DND-41 (cell line): ENCODE measurements around the gene SLC4A9.

Experiments
- ATAC-seq: fragments of 200-7000 bp; cut with Tn5 transposase; 3 replicates; pipeline ENCODE4 v1.9.1; 2021; ENCODE audit warnings: low read depth; ENCODE audit not compliant: insufficient read depth
- DNase-seq: peaks from one replicate; pipeline ENCODE4 v3.0.0-alpha.2; 2020
- H2AFZ ChIP-seq: 2 replicates; pipeline ENCODE4 v1.6.0; 2012; ENCODE audit warnings: low read depth, low read length
- H3K27ac ChIP-seq: 2 replicates; pipeline ENCODE4 v1.5.1; 2012; ENCODE audit warnings: low read length, inconsistent platforms
- H3K27me3 ChIP-seq: fragments of 200-600 bp; sonication (generic); 2 replicates; pipeline ENCODE4 v1.6.0; 2012; ENCODE audit warnings: low read length, mild to moderate bottlenecking, inconsistent platforms; ENCODE audit not compliant: insufficient read depth, poor library complexity
- H3K36me3 ChIP-seq: 2 replicates; pipeline ENCODE4 v1.5.1; 2012; ENCODE audit warnings: low read length, inconsistent platforms; ENCODE audit not compliant: insufficient read depth
- H3K4me1 ChIP-seq: 2 replicates; pipeline ENCODE4 v1.5.1; 2012; ENCODE audit warnings: mild to moderate bottlenecking, low read length; ENCODE audit not compliant: insufficient read depth
- H3K4me2 ChIP-seq: 2 replicates; pipeline ENCODE4 v1.6.0; 2012; ENCODE audit warnings: mild to moderate bottlenecking, moderate library complexity, low read length, inconsistent platforms; ENCODE audit not compliant: insufficient read depth
- H3K4me3 ChIP-seq, 2 experiments: fragments of 200-600 bp in 1 of 2; shearing (Covaris generic) in 1 of 2; 2 replicates each; pipeline ENCODE4 v1.5.1; 2012 to 2016; ENCODE audit warnings: inconsistent platforms in 2 of 2, low read length in 2 of 2, mild to moderate bottlenecking in 2 of 2, low read depth in 1 of 2, moderate library complexity in 1 of 2
- H3K79me2 ChIP-seq: 2 replicates; pipeline ENCODE4 v1.6.0; 2012; ENCODE audit warnings: low read length, inconsistent platforms; ENCODE audit not compliant: insufficient read depth
- H3K9ac ChIP-seq: 2 replicates; pipeline ENCODE4 v1.6.0; 2012; ENCODE audit warnings: low read depth, mild to moderate bottlenecking, inconsistent platforms, low read length, moderate library complexity
- H3K9me3 ChIP-seq: 2 replicates; pipeline ENCODE4 v1.5.1; 2012; ENCODE audit warnings: low read length, moderate library complexity, mild to moderate bottlenecking, inconsistent platforms; ENCODE audit not compliant: insufficient read depth, severe bottlenecking
- H4K20me1 ChIP-seq: 2 replicates; pipeline ENCODE4 v1.6.0; 2012; ENCODE audit warnings: low read length; ENCODE audit not compliant: insufficient read depth
- CTCF ChIP-seq: IDR thresholded peaks from 2 replicates; pipeline ENCODE4 v1.5.1; 2012; ENCODE audit warnings: borderline replicate concordance, low read length, moderate library complexity, mild to moderate bottlenecking; ENCODE audit not compliant: poor library complexity, severe bottlenecking; ENCODE audit errors: extremely low read depth
- EZH2 ChIP-seq: IDR thresholded peaks from 3 replicates; pipeline ENCODE4 v1.6.1; 2012; ENCODE audit warnings: borderline replicate concordance, low read depth, mild to moderate bottlenecking, moderate library complexity, low read length, inconsistent platforms; ENCODE audit not compliant: severe bottlenecking

The SLC4A9 gene

GRCh38 chr5:140361901-140362300 lies 1.9 kb downstream of the SLC4A9 start:
- no peak for ATAC-seq
- H3K27me3 ChIP-seq = peaks cover 3% of the 10 kb centered on the region
- H3K36me3 ChIP-seq = no peaks in the 10 kb centered on the region
- H3K79me2 ChIP-seq = no peaks in the 10 kb centered on the region
- H3K4me2 ChIP-seq = no peak overlapping the region
- H4K20me1 ChIP-seq = no peaks in the 10 kb centered on the region
- no peak for DNase-seq
- no peak for TF ChIP-seq CTCF
- TF ChIP-seq EZH2 = no peak
- peaks cover 10% of the 10 kb centered on the region for H3K4me1 ChIP-seq
- no peaks in the 10 kb centered on the region for H3K9me3 ChIP-seq
- H3K27ac ChIP-seq = no peak overlapping the region
- no peak overlapping the region for H3K9ac ChIP-seq
- no peak overlapping the region for H2AFZ ChIP-seq
- H3K4me3 ChIP-seq = no peak overlapping the region

GRCh38 chr5:140362311-140362710 lies 2.3 kb downstream of the SLC4A9 start:
- Histone ChIP-seq H3K4me3 (no peak overlapping the region), H3K27ac (no peak overlapping the region)
- no peak for ATAC-seq

GRCh38 chr5:140362875-140363630 lies 3.1 kb downstream of the SLC4A9 start:
- Histone ChIP-seq H3K27me3 (peaks cover 3% of the 10 kb centered on the region), H3K9ac (no peak overlapping the region), H3K27ac (no peak overlapping the region), H2AFZ (peak overlapping the region; percentile 42; the same call in 1 of the 2 replicates), H3K4me3 (no peak overlapping the region), H3K4me2 (no peak overlapping the region), H3K36me3 (no peaks in the 10 kb centered on the region), H3K9me3 (no peaks in the 10 kb centered on the region), H3K79me2 (no peaks in the 10 kb centered on the region), H3K4me1 (no peaks in the 10 kb centered on the region), H4K20me1 (no peaks in the 10 kb centered on the region)
- TF ChIP-seq CTCF = peak; percentile 92
- no peak for TF ChIP-seq EZH2
- peak; percentile 68 for DNase-seq
- ATAC-seq = peak; percentile 86

More at GRCh38 chr5:140362311-140362710, 2.3 kb downstream of the SLC4A9 start:
- no peaks in the 10 kb centered on the region for H3K36me3 ChIP-seq
- H3K9me3 ChIP-seq = no peaks in the 10 kb centered on the region
- no peak overlapping the region for H3K4me2 ChIP-seq
- H4K20me1 ChIP-seq = no peaks in the 10 kb centered on the region
- no peak for DNase-seq
- H3K27me3 ChIP-seq = peaks cover 3% of the 10 kb centered on the region
- H3K9ac ChIP-seq = no peak overlapping the region
- H3K79me2 ChIP-seq = no peaks in the 10 kb centered on the region
- H3K4me1 ChIP-seq = peaks cover 7% of the 10 kb centered on the region
- no peak for TF ChIP-seq CTCF
- no peak for TF ChIP-seq EZH2
- H2AFZ ChIP-seq = no peak overlapping the region
